Tongue (tissue), 2 donors: Measurements from ENCODE around the gene GYPC. TPM values are rescaled to one million over a fixed set of nuclear protein-coding genes. Genes with fewer than 3 reads are reported as not detected.
A peak's percentile ranks its signal among the peaks of the same experiment; 100 is the strongest.
"Not testable (repeated sequence)": the region's sequence is repeated elsewhere in the genome, so short reads cannot be mapped to it uniquely, and the experiment has no call there.

ENCODE experiments used
- DNase-seq: peaks from one replicate; pipeline ENCODE4 v3.0.0-alpha.2; 2015
- total RNA-seq: library from RNA; depleted of rRNA; stranded (reverse); fragments of >200 nt; gene quantifications from one replicate; pipeline ENCODE4 v1.2.3, GENCODE V29; 2014

GYPC gene
- total RNA-seq, 1 donor from 2014 or later: 73.4 TPM

DNA sequence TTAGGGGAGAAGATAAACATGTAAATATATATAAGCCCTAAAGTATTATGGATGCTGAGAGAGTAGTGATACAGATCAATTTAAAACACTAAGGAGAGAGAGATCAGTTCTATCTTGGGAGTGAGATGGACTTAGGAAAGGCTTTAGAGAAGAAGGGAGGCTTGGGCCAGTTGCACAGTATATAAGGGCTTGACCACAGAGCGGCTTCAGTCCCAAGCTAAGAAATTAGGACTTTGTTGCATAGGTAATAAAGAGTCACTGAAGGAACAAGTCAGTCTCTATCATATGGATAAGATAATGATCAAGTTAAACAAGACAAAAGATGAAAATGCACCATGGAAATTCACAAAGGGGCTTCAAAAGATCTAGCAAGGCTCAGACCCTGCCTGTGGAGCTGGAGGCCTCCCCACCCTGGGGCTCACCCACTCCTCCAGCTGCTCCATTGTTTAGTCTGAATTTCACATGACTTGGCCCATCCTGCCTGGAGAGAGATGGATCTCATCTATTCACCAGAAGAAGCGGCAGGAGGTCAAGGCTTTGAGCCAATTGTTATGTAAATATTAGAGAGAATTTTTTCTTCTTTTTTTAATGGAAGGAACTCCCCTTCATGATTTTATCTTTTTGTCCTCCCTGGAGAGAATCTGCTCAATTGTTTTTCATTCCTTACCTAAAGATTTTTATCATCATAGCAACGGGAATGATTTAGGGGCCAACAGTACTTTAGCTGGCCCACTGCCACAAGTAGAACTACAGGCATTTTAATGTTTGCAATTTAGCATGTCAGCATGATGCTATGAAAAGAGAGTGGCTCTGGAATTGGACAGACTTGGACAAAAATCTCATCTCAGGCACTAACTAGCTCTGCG is 44.0 kb downstream of the GYPC start:
- peak; percentile 80 for DNase-seq

DNA sequence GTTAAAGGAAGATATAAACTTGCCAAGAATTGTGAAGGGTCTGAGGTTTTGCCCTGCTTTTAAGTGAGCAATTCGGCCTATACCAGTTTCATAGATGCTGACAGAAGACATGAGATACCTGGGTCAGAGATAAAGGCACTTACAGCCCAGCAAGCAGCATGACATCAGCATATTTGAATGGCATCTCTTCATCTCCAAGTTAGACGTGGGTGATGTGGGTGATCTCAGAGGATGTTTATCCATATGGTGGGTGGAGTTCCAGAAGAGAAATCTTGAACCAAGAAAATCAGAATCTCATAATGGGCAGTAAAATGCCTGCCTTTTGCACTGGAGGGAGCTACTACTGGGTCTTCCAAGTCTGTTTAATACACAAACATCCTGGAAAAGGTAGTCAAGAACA is 44.7 kb downstream of the GYPC start:
- DNase-seq: no peak

DNA sequence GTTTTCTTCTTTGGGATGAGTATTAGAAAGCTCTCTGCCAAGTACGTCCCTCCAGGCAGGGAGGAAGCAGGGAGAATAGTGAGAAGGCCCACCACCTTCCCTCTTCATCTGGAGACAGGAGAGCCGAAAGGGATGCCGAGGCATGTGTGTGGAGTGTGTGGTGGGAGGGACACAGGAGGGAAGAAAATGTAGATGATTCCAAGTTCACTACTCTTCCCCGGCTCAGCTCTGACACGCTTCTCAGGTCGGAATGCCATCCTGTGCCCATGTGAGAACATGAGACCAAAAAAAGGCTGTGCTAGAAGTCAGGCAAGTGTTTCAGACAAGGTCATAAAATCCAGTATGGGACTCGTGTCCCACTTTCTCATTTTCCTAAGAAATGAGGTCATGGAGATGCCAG is 47.4 kb downstream of the GYPC start:
- no peak for DNase-seq

DNA sequence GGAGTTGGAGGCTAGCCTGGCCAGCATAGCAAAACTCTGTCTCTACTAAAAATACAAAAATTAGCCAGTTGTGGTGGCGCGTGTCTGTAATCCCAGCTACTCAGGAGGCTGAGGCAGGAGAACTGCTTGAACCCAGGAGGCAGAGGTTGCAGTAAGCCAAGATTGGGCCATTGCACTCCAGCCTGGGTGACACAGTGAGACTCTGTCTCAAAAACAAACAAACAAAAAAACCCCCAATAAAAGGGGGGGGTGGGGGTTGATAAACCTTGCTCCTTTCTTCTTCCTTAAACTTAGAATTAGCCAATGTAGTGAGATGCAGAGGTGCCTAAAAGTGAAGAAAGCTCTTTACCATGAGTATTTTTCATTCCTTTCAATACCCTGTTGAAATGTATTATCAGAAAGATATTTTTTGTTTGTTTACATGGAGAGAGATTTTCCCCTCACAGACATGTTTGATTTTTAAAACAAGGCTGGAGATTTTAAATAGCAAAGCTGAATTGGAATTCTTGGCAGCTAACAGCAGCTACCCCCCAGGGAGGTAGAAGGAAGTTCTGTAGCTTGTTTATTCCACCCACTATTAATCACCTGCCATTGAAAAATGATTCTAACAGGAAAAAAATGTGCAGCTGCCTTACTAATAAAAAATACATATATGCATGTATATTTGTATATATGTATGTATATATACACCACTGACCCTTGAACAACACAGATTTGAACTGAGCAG is 48.6 kb downstream of the GYPC start:
- DNase-seq: no peak

DNA sequence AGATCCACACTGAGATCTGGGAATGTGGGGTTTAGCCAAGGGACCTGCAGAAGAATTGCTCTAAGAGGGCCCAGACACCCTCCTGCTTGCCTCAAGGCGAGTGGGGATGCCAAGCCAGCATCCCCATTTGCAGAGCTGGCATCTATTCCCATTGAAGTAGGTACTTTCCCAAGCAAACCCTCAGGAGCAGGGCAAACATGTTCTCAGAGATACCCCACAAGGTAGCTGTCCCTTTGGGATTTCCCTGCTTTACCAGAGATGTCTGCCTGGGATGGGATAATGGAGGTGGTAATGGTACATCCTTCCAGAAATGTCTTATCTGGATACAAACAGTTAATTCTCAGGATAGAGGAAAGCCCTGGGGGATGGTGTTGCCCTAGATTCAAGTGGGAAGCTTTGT is 51.2 kb downstream of the GYPC start:
- DNase-seq: no peak

DNA sequence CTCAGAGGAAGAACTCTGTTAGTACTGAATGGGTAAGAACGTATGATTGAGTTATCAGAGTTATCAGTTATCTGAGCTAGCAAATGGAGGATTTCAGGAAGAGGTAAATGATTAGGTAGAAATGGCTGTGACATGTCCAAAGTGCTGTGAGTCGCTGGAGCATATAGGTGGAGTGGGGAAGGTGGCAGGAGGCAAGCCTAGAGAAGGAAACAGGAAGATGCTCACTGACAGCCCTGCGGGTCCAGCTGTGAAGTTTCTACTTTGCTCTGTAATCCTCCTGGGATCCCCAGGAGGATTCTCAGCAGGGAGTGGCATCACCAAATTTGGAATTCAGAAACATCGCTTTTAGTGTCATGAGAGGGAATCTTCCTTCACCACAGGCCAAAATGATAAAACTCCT is 52.0 kb downstream of the GYPC start:
- DNase-seq: no peak

DNA sequence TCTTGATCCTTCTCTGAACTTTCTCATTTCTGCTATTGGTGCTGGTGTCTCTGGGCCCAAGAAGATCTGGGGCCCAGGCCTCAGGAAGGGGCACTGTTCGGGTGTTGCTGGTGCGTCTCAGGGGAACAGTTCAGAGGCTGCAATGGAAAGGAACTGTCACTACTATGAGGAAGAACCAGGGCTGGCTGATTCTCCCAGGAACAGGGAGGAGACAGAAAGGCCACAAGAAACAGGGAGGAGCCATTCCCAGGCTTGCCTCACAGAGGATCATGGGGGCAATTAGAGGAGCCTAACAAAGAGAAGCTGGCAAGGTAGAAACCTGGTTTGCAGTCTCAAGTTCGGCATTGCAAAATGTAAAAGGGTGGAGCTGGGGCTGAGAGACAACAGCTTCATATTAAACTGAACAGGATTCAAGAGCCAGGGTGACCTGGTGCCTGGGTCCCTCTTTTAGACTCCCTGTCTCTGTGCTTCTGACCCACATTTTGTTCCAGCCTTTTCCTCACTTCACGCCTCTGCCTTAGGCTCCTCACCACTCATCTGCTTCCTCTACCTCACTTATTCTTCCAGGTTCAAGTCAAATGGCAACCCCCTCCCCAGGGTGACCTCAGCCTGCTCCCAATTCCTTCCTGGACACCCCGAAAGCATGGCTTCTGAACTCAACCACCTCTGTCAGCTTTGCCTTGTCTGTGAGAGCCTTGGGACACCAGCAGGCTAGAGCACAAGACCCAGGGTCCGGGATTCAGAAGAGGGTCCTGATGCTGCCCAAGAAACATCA is 58.4 kb downstream of the GYPC start:
- no peak for DNase-seq

DNA sequence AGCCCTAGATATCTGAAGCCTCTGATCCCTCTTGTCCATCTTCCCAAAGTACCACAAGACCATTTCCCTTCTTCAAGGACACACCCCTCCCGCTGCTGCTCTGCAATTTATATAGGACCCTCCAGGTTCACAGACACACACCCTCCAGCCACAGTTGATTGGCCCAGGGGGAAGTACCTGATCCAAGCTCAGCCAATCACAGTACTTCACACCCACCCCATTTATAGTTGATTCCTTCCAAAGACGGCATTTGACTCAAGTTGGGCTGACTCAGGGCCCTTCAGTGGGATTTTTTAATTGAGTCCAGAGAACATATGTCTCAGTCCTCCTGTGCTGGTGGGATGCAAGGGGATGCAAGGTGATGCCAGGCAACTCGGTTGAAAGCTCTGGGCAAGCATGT is 59.2 kb downstream of the GYPC start:
- DNase-seq: no peak

DNA sequence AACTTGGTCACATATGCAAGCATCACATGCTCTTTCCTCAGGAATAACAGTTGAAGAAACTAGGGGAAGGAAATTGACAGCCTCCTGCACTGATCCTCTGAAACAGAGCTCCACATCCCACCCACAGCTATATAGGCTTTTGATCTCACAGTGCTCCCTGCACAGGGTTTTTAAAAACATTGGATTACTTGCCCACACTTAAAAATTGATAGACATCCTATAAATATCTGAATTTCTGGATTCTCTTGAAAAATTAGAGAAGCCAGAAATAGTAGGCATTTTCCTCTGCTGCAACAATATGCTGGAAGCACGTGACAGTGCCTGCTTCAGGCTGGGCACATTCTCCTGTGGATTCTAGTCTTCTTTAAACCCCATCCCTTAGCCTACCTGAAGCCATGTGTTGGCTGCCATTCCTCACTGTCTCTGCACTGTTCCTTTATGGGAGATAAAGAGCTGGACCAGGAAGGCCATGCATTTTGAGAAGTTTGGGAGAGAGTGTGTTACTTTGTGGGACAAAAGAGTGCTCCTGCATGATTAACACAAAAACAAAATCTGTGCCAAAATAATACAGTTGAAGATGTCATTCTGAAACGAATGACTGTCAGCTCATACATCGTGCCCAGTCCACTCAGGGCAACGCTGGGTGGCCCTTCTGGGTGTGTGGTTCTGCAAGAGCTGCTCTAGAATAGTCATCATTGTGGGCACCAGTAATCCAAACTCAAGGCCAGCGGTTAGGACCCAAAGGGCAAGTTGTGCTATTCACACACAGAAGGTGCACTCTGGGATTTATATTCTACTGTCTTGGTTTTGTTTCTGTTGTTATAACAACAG is 59.8 kb downstream of the GYPC start:
- no peak for DNase-seq

DNA sequence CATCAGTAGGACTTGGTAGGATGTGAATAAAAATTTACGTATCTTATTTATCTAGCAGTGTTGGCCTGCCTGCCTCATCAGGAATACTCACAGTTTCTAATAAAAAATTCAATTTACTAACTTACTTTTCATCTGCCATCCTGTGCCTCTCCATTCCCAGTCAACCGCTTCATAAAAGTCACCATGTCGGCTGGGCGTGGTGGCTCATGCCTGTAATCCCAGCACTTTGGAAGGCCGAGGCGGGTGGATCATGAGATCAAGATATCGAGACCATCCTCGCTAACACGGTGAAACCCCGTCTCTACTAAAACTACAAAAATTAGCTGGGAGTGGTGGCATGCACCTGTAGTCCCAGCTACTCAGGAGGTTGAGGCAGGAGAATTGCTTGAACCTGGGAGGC is 61.3 kb downstream of the GYPC start:
- not testable (repeated sequence) for DNase-seq

DNA sequence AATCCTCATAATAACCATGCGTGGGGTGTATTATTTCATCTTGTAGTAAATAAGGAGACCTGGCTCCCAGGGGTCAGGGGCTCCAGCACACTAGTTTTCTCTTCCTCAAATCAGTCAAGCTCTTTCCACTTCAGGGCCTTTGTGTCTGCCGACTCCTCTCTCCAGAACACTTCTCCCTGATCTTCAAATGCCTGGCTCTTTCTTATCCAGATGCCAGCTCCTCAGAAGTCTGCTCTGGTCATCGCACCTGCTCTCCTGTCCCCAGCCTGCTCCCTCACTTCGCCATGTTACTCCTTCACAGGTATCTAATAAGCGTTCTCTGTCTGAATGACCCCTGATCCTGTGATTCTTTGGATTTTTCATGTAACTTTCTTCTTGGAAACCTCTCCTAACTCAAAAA is 62.0 kb downstream of the GYPC start:
- no peak for DNase-seq

DNA sequence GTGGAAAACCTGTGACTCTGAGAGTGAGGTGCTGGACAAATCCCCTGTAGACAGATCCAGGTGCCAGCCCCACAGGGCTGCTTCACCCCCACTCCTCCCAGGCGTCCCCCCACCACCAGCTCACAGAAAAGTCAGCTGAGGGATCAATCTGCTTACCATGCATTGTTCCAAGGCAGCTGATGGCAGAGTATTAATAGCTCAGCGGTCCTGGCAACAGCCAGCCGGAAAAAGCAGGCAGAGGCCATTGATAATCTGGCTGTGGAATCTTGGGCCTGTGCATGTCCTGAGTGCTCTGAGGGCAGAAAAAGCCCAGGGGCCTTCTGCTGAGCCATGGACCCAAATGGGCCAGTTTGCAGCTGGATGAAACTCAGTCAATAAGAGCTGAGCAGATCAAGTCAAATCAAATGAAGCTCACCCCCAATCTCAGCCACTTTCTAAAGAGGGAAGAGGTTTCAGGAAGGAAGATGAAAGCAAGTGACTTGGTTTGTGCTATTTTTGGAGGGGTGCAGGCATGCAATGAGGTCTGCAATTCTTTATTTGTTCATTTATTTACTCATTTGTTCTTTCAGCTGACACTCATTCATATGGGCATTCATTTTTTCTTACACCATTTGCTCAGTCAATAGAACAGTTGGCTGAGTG is 63.4 kb downstream of the GYPC start:
- DNase-seq: peak; percentile 35

DNA sequence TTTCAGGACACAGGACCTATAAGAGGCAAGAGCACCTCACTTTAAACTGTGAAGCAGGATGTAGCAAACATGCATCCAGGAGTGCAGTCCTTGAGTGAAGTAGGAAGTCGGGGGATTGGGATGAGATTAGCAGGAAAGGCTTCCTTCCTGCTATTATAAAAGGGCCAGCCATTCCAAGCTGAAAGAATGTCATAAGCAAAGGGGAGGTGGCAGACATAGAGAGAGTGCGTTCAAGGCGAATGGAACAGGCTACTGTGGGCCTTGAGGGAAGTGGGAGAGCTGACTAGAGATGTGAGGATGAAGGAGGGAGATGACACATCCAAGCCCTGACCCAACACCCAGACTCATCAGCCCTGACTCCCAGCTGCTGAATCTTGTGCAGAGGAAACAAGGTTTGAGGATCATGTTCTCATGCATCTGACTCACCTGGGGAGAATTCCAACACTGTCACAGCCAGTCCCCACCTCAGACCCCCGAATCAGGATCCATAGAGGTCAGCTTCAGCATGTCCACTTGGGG is 63.9 kb downstream of the GYPC start:
- no peak for DNase-seq

DNA sequence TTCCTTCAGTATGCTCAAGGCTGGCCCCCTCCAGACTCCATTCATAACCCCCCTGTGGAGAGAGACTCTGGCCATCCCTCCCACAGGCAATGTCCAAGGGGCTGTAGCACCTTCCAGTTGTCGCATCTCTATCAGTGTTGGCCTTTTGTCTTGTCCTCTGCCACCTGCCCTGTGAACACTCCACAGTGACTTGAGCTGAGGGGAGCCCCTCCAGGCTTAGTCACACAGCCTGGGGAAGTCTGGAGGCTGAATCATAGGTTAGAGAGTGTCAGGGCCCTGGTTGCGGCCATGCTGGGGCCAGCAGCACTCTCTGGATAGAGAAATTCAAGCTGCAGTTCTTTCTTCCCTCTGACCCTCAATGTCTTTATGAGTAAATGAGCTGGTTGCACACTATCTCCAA is 64.7 kb downstream of the GYPC start:
- DNase-seq: no peak

DNA sequence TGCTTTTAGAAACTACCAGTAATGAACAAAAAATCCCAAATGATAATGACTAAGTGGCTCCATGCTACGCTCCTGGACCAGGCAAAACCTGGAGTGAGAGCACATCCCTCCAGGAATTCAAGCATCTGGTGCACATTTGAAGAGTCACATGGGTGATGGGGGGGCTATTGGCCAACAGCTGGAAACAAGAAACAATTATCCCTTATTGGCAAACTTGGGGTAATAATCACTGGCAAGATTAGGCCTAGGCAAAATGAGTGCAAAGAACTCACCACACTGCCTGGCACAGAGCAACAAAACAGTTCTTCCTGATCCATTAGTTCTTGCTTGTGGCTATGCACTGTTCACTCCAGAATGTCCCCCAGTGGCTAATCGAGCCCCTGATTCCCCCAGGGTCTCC is 66.1 kb downstream of the GYPC start:
- DNase-seq: no peak

DNA sequence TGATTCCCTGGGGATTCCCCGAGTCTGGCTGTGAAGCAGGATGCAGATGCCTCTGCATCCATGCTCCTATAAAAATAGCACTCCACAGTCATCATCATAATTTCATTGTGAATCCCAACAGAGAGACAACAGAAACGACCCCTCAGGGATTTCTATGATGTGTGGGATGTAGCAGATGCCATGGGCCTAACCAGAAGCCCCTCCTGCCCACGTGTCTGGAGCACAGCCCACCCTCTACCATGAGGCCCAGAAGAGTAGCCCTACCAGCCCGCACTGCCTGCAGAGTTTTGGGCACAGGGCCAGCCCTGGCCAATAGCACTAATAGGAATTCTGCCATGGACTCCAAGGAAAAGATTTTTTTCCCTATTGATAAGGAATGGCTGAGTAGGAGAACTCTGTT is 66.6 kb downstream of the GYPC start:
- DNase-seq: no peak

DNA sequence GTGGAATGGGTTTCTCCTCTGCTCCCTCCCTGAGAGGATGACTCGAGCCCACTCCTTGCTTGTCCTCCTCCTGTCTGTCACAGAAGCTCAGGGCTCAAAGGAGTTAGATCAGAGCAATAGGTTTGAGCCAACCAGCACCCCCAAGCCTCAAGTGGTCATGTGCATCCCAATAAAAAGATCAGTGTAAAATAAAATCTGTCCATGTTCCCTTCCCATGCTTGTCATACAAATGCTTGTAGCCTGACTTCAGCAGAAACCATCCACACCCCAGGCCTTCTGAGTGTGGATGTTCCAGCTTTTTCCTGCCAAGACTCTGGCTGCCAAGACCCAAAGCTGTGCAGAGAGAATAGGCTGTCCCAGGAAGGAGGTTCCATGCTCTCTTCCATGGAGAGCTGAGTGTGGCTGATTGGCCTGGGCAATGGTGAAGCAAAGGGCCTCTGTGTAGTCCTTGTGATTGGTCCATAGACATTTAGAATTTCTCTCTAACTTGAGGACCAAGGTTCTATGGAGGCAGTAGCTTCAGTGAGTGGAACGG is 67.4 kb downstream of the GYPC start:
- no peak for DNase-seq

DNA sequence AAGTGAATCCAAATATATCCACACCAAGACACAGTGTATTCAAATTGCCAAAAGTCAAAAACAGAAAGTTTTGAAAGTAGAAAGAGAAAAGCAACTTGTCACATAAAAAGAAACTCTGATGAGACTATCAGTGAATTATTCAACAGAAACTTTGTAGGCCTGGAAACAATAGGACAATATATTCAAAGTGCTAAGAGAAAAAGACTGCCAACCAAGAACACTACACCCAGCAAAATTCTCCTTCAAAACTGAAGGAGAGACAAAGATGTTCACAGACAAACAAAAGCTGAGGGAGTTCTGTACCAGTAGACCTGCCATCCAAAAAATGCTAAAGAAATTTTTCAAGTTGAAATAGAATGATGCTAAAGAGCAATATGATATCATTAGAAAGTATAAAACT is 69.6 kb downstream of the GYPC start:
- DNase-seq: no peak

DNA sequence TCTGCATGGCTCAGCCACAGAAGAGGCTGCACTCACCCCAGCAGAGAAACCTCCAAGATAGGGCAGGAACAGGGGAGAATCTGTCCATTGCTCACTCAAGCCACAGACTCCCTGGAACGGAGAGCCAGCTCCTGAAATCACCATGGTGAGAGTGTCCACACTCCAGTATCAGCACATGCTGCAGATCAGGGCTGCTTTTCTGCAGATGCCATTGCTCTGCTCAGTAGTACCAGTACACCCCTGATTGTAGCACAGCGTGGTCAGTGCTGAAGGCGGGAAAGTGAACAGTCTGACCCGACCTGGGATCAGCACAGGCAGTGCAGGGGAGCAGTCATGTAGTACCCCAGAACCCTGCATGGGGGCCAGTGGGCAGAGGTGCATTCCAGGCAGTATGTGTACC is 73.9 kb downstream of the GYPC start:
- no peak for DNase-seq

DNA sequence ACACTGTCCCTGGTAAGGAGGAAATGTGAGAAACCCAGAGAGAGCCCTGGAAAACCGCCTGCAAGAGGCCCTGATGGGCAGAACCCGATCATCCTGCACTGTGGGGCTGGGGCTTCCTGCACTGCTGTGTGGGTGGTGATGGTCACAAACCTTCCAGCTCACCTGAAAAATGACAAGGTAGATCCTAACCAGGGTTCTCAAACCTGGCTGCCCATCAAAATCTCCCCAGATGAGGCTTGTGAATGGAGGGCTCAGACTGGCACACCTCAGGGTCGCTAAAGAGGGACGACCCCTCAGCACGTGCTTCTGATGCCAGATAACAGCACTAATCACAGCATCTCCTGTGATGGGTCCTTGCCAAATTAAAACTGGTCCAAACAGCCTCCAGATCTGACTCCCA is 74.7 kb downstream of the GYPC start:
- no peak for DNase-seq

DNA sequence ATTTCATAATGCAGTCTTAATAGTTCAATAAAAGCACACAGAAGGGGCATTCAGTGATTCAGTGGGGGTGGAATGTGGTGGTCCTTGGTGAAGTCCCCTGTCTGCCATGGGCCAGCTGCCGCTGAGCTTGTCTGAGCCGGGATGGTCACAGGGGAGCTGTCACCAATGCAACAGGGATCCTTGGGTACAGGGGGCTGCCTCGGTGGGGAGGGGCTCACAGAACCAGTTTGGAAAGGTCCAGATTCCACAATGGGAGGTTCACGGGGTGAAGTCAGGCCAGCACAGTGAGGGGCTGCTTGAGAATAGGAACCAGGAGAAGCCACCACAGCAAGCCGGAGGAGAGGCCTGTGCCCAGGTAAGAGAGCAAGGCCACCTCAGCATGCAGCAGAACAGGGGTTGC is 75.4 kb downstream of the GYPC start:
- DNase-seq: no peak
